Central memory CD8-positive, alpha-beta T cell (primary cell): Measurements from ENCODE around the gene EZH2.
A peak's percentile ranks its signal among the peaks of the same experiment; 100 is the strongest.

Source experiments
- ATAC-seq: fragments of 150-1000 bp; cut with Tn5 transposase; replicated peaks from 2 replicates; pipeline ENCODE4 v1.10.0; 2022; ENCODE audit warnings: mild to moderate bottlenecking, moderate FRiP score, moderate number of reproducible peaks; ENCODE audit not compliant: poor library complexity, severe bottlenecking; ENCODE audit errors: extremely low read depth
- DNase-seq, 2 donors: peaks; one replicate each; pipeline ENCODE4 v3.0.0; 2021; ENCODE audit warnings: low spot score in 2 of 2
- H3K27ac Mint-ChIP-seq: one replicate; pipeline ENCODE4 v1.8.0; 2022; ENCODE audit warnings: low read depth, mild to moderate bottlenecking, moderate library complexity, mixed read lengths
- H3K27me3 Mint-ChIP-seq: one replicate; pipeline ENCODE4 v1.8.0; 2022; ENCODE audit warnings: mixed read lengths
- H3K36me3 Mint-ChIP-seq: one replicate; pipeline ENCODE4 v1.8.0; 2022; ENCODE audit warnings: mild to moderate bottlenecking, moderate library complexity, mixed read lengths; ENCODE audit not compliant: insufficient read depth
- H3K4me1 Mint-ChIP-seq: one replicate; pipeline ENCODE4 v1.8.0; 2022; ENCODE audit warnings: mixed read lengths
- H3K4me3 Mint-ChIP-seq: one replicate; pipeline ENCODE4 v1.8.0; 2022; ENCODE audit warnings: mild to moderate bottlenecking, moderate library complexity, mixed read lengths
- H3K9me3 Mint-ChIP-seq: one replicate; pipeline ENCODE4 v1.8.0; 2022; ENCODE audit warnings: mixed read lengths

Gene EZH2

GRCh38 chr7:148763622-148764021 is 120.5 kb downstream of the EZH2 start:
- Mint-ChIP-seq H3K27ac (peak overlapping the region; percentile 16), H3K36me3 (peaks cover 34% of the 10 kb centered on the region), H3K27me3 (no peaks in the 10 kb centered on the region), H3K9me3 (no peaks in the 10 kb centered on the region), H3K4me3 (no peak overlapping the region), H3K4me1 (no peaks in the 10 kb centered on the region)
- ATAC-seq (no peak), DNase-seq (no peak)

- Mint-ChIP-seq H3K4me1 (no peaks in the 10 kb centered on the region), H3K36me3 (peaks cover 29% of the 10 kb centered on the region), H3K27me3 (no peaks in the 10 kb centered on the region), H3K27ac (no peak overlapping the region), H3K9me3 (no peaks in the 10 kb centered on the region), H3K4me3 (no peak overlapping the region)
- DNase-seq (no peak), ATAC-seq (no peak)
Observed at GRCh38 chr7:148761499-148762278, 122.4 kb downstream of the EZH2 start.
